Fibroblast of the conjunctiva (primary cell): ENCODE measurements around the gene PITPNB.

Source experiments
- DNase-seq: peaks from one replicate; pipeline ENCODE4 v3.0.0-alpha.2; 2010; ENCODE audit warnings: low read depth

The PITPNB gene

GRCh38 chr22:27919222-27919941, at the start of gene PITPNB:
Gene PITPNB, minus strand, starts transcription at chr22:27919256. Its CDS starts 65 bp downstream, at chr22:27919191.
- peak; percentile 98 for DNase-seq

GRCh38 chr22:27966168-27967064, 47.4 kb upstream of the PITPNB start:
- DNase-seq, result no peak

DNA sequence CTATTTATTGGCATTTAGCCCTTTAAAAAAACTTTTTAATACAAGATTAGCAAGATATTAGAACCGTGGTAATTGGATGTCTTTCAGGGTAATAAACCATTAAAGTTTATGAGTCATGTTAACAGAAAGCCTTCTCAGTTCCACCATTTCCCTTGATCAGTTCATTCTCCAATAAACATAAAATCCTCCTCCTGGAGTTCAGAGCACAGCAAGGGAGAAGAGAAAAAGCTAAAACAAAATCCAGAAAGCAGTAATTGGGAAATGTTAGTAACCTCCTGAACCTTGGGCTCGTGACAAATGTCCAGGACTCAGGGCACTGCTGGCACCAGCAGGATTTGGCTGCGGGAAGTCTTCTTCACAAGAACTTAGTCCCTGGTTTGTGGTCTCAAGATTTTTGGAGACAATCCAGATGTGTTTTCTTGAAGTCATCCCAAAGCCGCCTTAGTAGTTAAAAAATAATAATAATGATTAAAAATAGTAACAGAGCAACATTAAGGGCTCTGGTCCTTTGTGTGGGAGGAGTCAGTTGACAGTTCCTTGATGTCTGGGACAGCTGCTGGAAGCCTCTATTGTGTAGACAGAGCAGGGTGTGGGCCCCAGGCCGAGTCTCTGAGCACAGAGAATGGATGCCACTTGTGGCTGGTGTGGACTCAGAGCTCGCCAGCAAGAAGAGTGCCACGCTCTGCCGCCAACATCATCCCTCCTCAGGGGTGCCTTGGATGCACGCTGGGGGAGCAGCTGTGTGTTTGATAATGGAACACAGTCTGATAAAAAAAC, 43.4 kb upstream of the PITPNB start:
- no peak for DNase-seq

DNA sequence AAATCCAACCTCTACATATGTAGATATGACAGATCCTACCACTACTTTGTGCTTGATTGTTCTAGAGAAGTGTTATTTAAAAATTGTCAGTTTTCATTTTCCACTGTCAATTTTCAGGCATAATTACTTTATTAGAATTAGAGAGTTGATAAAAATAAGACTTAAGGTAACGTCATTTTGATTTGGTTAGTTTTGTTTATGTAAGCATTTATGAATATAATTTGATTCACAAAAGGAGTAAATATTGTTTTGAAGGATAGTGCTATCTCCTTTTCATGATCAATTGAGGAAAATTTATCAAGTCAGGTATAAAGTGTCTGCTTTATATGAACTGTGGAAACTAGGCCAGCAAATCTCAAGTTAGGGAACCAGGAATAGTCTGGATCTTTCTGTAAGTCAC, 42.6 kb upstream of the PITPNB start:
- DNase-seq, result no peak

DNA sequence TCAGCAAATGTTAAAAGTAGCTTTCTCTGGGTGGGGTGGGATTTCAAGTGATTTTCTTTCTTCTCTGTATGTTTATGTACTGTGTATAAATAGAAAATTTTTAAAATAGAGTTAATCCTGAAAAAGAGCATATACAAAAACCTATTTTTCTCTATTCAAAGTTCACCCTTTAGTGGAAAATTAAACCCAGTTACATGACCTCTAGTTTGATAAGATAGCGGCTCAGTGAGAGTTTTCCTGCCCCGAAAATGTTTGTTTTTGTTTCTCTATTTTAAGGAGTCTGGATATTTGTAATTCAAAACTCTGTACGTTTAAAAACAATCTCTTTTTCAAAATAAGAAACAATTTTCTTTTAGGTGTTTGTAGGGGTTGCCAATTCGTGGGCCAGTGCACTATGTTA, 42.1 kb upstream of the PITPNB start:
- no peak for DNase-seq

GRCh38 chr22:27959335-27960090, 40.5 kb upstream of the PITPNB start:
- no peak for DNase-seq

DNA sequence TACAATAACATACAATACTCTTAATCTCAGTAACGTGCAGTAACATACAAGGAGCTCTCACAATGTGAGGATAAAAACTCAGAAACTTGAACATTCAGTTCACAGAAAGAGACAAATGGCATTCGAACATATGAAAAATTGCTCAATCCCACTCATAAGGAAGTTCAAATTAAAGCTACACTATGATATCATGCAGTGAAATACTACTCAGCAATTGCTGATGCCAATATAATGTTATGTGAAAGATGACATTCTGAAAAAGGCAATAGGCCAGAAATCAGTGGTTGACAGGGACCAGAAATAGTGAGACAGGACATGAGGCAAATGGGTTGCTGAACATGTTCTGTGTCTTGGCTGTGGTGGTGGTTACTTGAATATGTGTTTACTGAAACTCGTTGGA, 33.7 kb upstream of the PITPNB start:
- no peak for DNase-seq

DNA sequence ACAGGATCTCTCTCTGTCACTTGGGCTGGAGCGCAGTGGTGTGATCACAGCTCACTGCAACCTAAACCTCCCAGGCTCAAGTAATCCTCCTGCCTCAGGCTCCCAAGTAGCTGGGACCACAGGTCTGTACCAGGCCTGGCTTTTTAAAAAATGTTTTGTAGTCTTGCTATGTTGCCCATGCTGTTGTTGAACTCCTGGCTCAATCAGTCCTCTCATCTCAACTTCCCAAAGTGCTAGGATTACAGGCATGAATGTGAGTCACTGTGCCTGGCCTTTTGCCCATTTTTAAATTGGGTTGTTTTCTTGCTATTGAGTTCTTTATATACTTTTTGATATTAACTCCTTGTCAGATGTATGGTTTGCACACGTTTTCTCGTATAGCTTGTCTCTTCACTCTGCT, 33.0 kb upstream of the PITPNB start:
- peak; percentile 60 for DNase-seq

GRCh38 chr22:27949421-27949820, 30.4 kb upstream of the PITPNB start:
- DNase-seq, result no peak

GRCh38 chr22:27948569-27948968, 29.5 kb upstream of the PITPNB start:
- DNase-seq, result no peak

DNA sequence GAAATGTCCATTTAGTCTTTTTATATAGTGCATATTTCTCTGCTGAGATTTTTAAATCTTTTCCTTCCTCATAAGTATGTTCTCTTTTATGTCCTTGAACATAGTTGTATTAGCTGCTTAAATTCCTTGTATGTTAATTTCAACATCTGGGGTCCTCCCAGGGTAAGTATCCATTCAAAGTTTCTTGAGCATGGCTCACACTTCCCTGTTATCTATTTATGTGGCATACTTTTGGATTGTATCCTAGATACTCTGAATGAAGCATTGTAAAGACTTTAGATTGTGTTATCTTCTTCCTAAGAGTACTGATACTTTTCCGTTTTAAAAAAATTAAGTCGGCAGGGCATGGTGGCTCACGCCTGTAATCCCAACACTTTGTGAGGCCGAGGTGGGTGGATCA, 28.4 kb upstream of the PITPNB start:
- no peak for DNase-seq

GRCh38 chr22:27941143-27941542, 22.1 kb upstream of the PITPNB start:
- DNase-seq, result no peak

DNA sequence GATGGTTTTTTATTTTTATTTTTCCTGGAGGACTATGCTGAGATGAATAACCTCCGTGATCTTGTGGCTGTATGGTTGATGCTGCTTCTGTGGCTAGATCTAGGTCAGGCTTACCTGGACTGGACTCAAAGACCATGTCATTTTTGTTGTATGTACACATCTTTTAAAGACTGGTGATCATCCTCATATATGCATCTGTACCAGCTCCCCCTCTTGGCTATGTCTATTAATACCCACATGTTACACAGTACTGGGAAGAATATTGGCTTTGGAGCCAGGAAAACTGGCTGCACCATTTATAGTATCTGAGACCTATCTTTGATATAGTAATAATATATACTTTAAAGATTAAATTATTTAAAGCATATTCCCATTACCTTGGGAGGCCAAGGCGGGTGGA, 18.4 kb upstream of the PITPNB start:
- no peak for DNase-seq

- DNase-seq, result no peak
These were observed 16.8 kb upstream of the PITPNB start for GRCh38 chr22:27935897-27936296.

DNA sequence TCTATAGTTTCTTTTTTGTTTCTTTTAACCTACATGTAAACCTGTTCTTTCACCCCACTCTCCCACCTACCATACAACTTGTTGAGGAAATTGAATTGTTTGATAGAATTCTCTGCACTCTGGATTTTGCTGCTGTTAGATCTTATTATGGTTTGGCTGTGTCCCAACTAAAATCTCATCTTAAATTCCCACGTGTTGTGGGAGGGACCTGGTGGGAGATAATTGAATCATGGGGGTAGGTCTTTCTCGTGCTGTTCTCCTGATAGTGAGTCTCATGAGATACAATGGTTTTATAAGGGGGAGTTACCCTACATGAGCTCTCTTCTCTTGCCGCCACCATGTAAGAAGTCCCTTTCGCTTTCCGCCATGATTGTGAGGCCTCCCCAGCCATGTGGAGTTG, 15.0 kb upstream of the PITPNB start:
- no peak for DNase-seq

DNA sequence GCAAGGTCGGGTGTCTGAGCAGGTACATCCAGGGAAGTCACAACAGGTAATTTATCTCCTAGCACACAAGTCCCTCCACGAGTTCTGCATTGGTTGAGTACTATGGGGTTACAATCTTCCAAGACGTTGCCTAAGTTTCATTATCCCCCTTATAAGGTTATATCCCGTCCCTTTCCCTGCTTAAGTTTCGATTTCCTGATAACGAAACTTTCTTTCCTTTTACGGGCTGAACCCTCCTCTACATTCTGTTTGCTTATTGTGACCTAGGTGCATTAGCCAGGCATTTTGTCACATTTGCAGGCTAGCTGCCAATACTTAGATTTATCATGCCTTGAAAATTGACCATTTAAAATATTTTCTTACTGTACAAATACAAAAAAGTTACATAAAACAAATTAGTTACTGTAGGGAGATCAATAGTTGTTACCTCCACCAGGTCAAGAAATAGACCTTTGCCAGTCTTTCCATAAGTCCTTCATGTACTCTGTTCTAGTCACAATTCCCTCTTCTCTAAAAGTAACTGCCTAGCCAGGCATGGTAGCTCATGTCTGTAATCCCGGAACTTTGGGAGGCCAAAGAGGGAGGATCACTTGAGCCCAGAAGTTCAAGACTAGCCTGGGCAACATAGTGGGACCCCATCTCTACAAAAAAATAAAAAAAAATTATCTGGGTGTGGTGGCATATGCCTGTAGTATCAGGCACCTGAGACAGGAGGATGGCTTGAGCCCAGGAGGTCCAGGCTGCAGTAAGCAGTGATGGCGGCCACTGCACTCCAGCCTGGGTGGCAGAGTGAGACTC, 14.3 kb upstream of the PITPNB start:
- DNase-seq, result no peak

DNA sequence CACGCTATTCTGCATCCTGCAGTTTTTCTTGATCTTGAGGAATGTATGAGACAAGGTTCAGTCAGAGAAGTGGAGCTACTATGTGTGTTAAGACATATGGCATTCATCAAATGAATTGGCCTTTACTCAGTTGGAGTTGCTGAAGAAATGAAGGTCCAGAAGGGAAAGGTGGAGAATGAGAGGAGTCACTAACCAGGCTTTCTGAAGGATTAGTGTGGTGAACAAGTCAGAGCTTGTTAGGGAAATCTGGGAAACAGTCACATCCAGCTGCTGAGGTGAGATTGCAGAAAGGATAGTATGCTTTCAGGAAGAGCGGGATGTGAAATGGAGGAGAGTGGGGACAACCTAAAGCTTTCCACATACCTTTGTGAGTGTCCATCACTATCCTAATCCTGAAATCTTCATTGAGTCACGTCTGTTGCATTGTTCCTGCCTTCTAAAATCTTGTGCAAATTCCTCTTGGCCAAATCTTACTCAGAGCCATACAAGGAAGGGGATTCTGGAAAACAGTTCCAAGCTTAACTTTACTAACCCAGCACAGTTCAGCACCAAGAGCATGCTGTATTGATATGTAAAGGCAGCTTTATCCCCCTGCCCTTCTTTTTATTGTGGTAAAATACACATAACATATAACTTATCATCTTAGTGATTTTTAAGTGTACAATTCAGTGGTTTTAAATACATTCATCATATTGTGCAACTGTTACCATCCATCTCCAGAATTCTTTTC, 11.4 kb upstream of the PITPNB start:
- no peak for DNase-seq

- DNase-seq, result no peak
These were observed 8.6 kb upstream of the PITPNB start for GRCh38 chr22:27927608-27928007.

DNA sequence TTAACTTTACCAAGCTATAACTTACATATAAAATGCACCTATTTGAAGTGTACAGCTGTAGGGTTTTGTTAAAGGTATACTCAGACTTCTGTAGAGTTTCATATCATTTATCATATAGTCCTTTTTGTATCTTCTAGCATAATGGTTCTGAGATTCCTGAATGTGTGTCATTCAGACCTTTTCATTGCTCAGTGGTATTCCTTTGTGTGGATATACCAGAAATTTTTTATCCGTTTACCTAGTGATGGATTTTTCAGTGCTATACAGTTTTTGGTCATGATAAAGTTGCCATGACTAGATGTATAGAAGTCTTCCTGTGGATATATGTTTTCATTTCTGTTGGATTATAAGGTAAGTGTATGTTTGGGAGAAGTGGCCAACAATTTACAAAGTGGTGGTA, 6.3 kb upstream of the PITPNB start:
- no peak for DNase-seq
